HUES48 (cell line): ENCODE results near the gene ANO2.
"Not testable (repeated sequence)": the region's sequence is repeated elsewhere in the genome, so short reads cannot be mapped to it uniquely, and the experiment has no call there.

Experiments
- H3K27ac ChIP-seq: one replicate; pipeline ENCODE4 v1.7.0; 2013; ENCODE audit warnings: low read depth, low read length, inconsistent platforms
- H3K27me3 ChIP-seq: 2 replicates; pipeline ENCODE4 v1.6.1; 2013; ENCODE audit warnings: mild to moderate bottlenecking, low read length; ENCODE audit not compliant: control insufficient read depth, insufficient read depth
- H3K36me3 ChIP-seq: 2 replicates; pipeline ENCODE4 v1.6.1; 2013; ENCODE audit warnings: low read length; ENCODE audit not compliant: control insufficient read depth, insufficient read depth
- H3K4me1 ChIP-seq: 2 replicates; pipeline ENCODE4 v1.6.1; 2013; ENCODE audit warnings: mild to moderate bottlenecking, low read length; ENCODE audit not compliant: control insufficient read depth, insufficient read depth
- H3K4me3 ChIP-seq: 2 replicates; pipeline ENCODE4 v1.5.1; 2013; ENCODE audit warnings: mild to moderate bottlenecking, low read depth, low read length
- H3K9ac ChIP-seq: 2 replicates; pipeline ENCODE4 v1.6.1; 2013; ENCODE audit warnings: mild to moderate bottlenecking, low read depth, low read length, moderate library complexity
- H3K9me3 ChIP-seq: 2 replicates; pipeline ENCODE4 v1.6.1; 2013; ENCODE audit warnings: low read length; ENCODE audit not compliant: control insufficient read depth, insufficient read depth

ANO2 gene

DNA sequence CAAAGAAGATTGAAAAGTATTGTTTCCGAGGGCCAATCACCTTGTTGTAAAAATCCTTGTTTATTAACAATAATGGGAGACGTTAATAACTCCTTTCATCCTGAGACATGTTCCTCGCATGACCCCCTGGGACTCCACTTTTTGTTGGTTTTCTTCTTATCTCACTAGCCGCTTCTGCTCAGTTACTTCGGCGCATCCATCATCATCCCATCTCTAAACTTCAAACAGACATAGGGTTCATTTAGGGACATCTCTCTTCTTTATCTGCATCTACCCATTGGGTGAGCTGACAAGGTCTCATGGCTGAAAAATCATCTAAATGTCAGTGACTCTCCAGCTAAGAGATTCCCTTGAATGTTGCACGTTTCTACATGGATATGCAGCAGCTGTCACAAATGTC lies 252.2 kb downstream of the ANO2 start:
- Histone ChIP-seq H3K9me3 (peaks cover 16% of the 10 kb centered on the region), H3K9ac (no peak overlapping the region), H3K27me3 (no peaks in the 10 kb centered on the region), H3K4me1 (no peaks in the 10 kb centered on the region), H3K27ac (no peak overlapping the region), H3K4me3 (no peak overlapping the region), H3K36me3 (no peaks in the 10 kb centered on the region)

DNA sequence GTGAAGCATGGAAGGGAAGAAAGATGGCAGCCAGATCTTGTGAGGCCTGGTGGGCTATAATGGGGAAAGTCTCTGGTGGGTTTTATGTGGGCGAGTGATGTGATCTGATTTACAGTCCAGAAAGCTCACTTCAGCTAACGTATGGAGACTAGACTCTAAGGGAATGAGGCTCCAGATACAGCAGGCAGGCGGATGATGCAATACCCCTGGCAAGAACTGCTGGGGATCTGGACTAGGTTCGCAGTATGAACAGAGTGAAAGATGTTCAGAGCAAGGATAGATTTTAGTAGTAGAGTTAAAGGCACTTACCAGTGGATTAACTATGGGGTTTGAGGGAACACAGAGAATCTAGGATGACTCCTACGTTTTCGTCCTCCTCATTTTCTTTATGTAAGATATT lies 253.1 kb downstream of the ANO2 start:
- Histone ChIP-seq H3K9ac (no peak overlapping the region), H3K27me3 (no peaks in the 10 kb centered on the region), H3K4me1 (no peaks in the 10 kb centered on the region)

DNA sequence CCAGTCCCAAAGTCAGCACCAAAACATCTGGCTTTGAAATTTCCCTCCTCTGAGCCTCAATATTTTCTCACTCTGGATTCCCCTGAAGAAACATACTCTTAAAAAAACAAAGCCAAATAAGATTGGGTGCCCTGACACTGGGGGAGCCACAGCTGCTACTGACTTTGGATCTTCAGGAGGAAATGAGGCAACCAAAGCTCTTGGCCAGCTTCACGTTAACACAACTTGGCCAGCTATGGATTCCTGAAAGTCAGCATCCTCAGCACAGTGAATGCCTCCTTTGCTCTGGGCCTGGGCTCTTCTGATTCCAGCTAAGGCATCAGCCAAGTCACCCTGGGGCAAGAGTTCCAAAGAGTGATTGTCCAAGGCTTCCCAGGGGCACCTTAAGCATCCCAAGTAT lies 254.8 kb downstream of the ANO2 start:
- no peaks in the 10 kb centered on the region for H3K27me3 ChIP-seq
- H3K36me3 ChIP-seq, result no peaks in the 10 kb centered on the region
- no peaks in the 10 kb centered on the region for H3K4me1 ChIP-seq
- no peak overlapping the region for H3K27ac ChIP-seq
- H3K4me3 ChIP-seq, result no peak overlapping the region
- peaks cover 5% of the 10 kb centered on the region for H3K9me3 ChIP-seq
- H3K9ac ChIP-seq, result no peak overlapping the region

More for the DNA sequence above, 253.1 kb downstream of the ANO2 start:
- Histone ChIP-seq H3K9me3 (peaks cover 12% of the 10 kb centered on the region), H3K4me3 (no peak overlapping the region), H3K27ac (no peak overlapping the region), H3K36me3 (no peaks in the 10 kb centered on the region)

DNA sequence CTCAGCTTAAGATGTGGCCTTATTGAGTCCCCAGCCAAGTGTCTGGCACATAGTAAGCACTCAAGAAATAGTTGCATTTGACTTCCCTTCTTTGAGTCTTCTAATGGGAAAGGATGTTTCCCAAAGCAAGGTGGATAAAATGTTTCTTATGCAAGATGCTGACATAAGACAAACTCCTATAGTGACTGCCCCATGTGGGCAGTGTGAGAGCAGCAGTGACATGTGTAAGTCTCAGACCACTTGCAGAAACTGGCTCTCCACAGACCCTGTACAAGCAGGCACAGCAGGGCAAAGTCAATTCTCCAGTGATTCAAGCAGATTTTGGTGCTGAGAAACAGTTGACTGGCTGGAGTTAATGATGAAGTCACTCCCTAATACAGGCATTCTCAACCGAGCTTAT lies 255.3 kb downstream of the ANO2 start:
- Histone ChIP-seq H3K27ac (no peak overlapping the region), H3K9me3 (peaks cover under 1% of the 10 kb centered on the region; the same call in 1 of the 2 replicates), H3K4me1 (no peaks in the 10 kb centered on the region), H3K27me3 (no peaks in the 10 kb centered on the region), H3K4me3 (no peak overlapping the region), H3K9ac (no peak overlapping the region), H3K36me3 (no peaks in the 10 kb centered on the region)

DNA sequence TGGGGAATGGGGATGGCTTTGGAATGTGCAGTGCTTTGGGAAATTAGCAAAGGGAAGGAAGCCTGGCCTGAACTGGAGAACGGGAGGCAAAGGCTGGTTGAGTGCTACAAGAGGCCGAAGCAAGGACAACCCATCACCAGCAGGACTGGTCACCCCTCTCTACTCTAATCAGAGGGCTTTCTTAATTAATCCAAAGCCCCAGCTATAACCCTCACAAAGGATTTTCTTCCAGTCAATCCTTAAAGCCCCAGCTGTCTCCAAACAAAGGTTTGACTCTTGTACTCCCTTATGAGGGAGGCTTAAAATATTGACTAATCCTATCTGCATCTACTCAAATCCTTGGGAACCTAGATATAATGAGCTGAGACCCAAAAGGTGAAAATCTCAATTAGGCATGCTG lies 256.8 kb downstream of the ANO2 start:
- H3K36me3 ChIP-seq, result no peaks in the 10 kb centered on the region
- H3K9me3 ChIP-seq, result no peaks in the 10 kb centered on the region
- H3K4me1 ChIP-seq, result no peaks in the 10 kb centered on the region
- no peak overlapping the region for H3K9ac ChIP-seq
- no peaks in the 10 kb centered on the region for H3K27me3 ChIP-seq
- no peak overlapping the region for H3K4me3 ChIP-seq
- H3K27ac ChIP-seq, result no peak overlapping the region

DNA sequence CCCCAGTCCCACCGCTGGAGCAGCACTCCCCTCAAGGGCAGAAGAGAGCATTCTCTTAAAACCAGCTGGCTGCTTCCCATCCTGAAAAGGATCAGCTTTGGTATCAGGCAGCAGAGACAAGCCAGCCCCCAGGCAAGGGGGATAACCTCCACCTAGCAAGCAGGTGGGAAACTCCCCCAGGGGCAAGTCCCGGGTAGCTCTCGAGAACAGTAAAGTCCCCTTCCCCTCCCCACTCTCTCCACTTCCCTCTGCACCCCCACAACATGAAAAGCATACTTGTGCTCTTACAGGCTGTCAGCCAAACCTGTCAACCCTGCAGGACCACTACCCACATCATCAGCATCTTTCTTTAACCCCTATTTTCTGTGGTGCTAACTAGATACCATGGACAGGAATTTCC lies 259.1 kb downstream of the ANO2 start:
- no peak overlapping the region for H3K9ac ChIP-seq
- H3K27me3 ChIP-seq, result no peaks in the 10 kb centered on the region
- H3K27ac ChIP-seq, result no peak overlapping the region
- H3K4me1 ChIP-seq, result no peaks in the 10 kb centered on the region
- H3K9me3 ChIP-seq, result no peaks in the 10 kb centered on the region
- no peaks in the 10 kb centered on the region for H3K36me3 ChIP-seq
- H3K4me3 ChIP-seq, result no peak overlapping the region

DNA sequence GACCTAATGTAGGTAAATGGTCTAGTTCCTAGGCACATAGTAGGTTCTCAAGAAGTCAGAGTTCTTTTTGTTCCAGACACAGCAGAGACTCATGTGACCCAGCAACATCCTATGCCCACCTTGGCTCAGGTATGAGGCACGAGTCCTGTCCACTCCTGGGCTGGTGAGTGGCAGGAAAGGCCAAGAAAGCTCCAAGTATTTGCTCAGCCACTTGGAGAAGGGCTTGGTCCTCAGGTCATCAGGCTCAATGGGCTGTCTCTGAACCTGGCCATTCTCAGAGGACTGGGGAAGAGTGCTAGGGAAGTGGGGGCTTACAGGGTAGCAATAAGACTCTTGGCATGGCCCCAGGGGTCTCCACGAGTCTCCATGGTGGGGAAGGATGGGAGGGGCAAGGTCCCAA lies 260.1 kb downstream of the ANO2 start:
- Histone ChIP-seq H3K27me3 (no peaks in the 10 kb centered on the region), H3K4me1 (no peaks in the 10 kb centered on the region), H3K9me3 (no peaks in the 10 kb centered on the region), H3K9ac (no peak overlapping the region), H3K4me3 (no peak overlapping the region), H3K36me3 (no peaks in the 10 kb centered on the region), H3K27ac (no peak overlapping the region)

DNA sequence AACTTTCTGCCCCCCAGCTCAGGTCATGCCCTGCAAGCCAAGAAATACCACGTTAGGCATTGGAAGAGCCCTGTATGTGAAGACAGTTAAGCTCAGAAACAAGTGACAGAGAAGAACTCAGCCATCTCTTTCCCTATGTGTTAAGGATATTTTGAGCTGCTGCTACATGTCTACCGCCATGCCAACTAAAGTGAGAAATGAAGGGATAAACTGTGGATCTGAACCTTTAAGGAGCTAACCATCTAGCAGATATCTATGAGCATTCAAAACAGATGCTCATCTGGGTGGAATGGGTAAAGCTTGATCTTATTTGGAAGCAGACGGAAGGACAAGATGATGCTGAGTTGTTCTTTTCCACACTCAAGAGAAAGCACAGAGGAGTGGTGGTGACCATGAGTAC lies 262.5 kb downstream of the ANO2 start:
- H3K36me3 ChIP-seq, result no peaks in the 10 kb centered on the region
- no peaks in the 10 kb centered on the region for H3K4me1 ChIP-seq
- no peak overlapping the region for H3K9ac ChIP-seq
- H3K4me3 ChIP-seq, result no peak overlapping the region
- H3K9me3 ChIP-seq, result no peaks in the 10 kb centered on the region
- H3K27ac ChIP-seq, result no peak overlapping the region
- no peaks in the 10 kb centered on the region for H3K27me3 ChIP-seq

DNA sequence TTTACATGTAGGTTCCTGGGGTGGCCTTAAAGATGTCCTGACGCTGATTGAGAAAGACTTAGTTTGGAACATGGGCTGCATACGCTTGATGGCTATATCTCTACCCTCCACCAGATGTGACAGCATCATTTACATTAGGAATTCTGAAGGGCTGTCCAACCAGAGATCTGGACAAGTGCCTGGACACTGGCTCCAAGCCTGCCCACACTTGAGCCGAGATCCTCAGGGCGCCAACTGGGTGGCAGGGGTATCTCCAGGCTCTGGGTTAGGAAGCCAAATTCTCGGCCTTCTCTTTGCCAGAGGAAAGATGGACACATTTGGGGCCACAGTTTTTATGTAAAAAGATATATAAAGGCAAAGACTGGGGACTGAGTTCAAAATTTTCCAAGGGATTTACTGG lies 266.9 kb downstream of the ANO2 start:
- Histone ChIP-seq H3K9me3 (no peaks in the 10 kb centered on the region), H3K27ac (no peak overlapping the region), H3K9ac (no peak overlapping the region), H3K36me3 (no peaks in the 10 kb centered on the region), H3K4me3 (no peak overlapping the region), H3K4me1 (no peaks in the 10 kb centered on the region), H3K27me3 (no peaks in the 10 kb centered on the region)

DNA sequence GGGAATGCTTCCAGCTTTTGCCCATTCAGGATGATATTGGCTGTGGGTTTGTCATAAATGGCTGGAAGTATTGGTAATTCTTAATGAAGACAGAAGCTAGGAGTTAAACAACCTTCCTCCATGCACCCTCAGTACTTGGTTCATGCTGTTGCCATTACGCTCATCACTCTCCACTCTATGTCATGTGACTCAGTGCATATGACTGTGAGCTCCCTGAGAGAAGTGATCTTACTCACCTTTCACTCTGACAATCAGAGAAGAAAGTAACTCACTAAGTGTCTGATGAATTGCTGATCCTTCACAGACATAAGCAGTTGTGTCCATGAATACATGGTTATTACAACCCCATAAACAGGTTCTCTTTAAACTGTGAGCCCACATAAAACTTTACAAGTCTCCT lies 275.4 kb downstream of the ANO2 start:
- not testable (repeated sequence) for H3K9me3 ChIP-seq

DNA sequence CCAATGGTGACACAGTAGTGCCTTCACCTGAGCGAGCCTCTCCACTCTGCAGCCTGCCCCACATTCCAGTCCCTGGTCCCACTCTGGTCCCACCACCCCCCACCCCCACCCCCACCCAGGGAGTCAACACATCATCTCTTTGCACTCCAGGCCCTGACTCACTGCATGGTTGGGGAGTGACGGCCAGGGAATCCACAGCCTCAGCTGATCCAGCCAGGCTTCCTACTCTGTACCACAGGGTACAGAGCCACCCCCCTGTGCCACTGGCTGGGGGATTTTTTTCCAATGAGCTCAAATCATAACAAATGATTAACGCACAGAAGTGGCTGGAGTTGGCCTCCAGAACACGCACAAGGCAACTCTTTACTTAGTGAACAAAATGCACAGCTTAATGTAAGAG lies 279.4 kb downstream of the ANO2 start:
- no peaks in the 10 kb centered on the region for H3K4me1 ChIP-seq
- no peaks in the 10 kb centered on the region for H3K27me3 ChIP-seq
- H3K36me3 ChIP-seq, result no peaks in the 10 kb centered on the region
- H3K4me3 ChIP-seq, result no peak overlapping the region
- H3K9me3 ChIP-seq, result no peaks in the 10 kb centered on the region
- H3K27ac ChIP-seq, result no peak overlapping the region
- no peak overlapping the region for H3K9ac ChIP-seq

More for the DNA sequence above, 275.4 kb downstream of the ANO2 start:
- not testable (repeated sequence) for H3K27me3 ChIP-seq, H3K4me3 ChIP-seq, H3K27ac ChIP-seq, H3K36me3 ChIP-seq, H3K4me1 ChIP-seq, H3K9ac ChIP-seq

DNA sequence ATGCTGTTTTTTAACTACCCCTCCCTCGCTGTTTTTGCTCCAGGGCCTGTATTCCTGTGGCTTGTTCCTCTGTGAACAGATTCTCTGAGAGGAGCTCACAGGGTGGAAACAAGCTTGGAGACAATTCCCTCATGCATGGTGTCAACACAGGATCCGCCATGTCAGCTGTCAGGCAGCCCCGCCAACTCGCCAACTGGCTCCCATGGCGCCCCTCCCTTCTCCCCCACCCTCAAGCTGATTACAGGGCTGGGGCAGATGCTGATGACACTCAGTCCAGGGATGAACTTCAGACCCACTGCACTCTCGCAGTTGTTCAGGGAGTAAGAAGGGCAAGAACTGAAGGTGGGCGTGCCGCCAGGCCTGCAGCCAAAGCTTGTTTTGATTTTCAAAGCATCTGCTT lies 283.2 kb downstream of the ANO2 start:
- H3K9me3 ChIP-seq, result no peaks in the 10 kb centered on the region
- H3K27ac ChIP-seq, result no peak overlapping the region

More for the DNA sequence above, 283.2 kb downstream of the ANO2 start:
- Histone ChIP-seq H3K27me3 (no peaks in the 10 kb centered on the region), H3K9ac (no peak overlapping the region), H3K36me3 (no peaks in the 10 kb centered on the region), H3K4me1 (no peaks in the 10 kb centered on the region), H3K4me3 (no peak overlapping the region)
